HG03354 (cell line): ENCODE measurements around the gene AQP9.

Experiments used
- ATAC-seq: cut with Tn5 transposase; IDR thresholded peaks from one replicate; pipeline ENCODE4 v1.9.1; 2021; ENCODE audit warnings: mild to moderate bottlenecking; ENCODE audit not compliant: unreplicated experiment, poor library complexity, severe bottlenecking

AQP9 gene

GRCh38 chr15:58214591-58215340, 76.6 kb downstream of the AQP9 start:
- ATAC-seq, result no peak

GRCh38 chr15:58217460-58217859, 79.3 kb downstream of the AQP9 start:
- ATAC-seq, result no peak

- ATAC-seq, result no peak
Measured at GRCh38 chr15:58221591-58222241, 83.5 kb downstream of the AQP9 start.

GRCh38 chr15:58222679-58223078, 84.5 kb downstream of the AQP9 start:
- ATAC-seq, result no peak

- no peak for ATAC-seq
Measured at GRCh38 chr15:58223432-58223831, 85.3 kb downstream of the AQP9 start.

- ATAC-seq, result no peak
Measured at GRCh38 chr15:58224068-58224467, 85.9 kb downstream of the AQP9 start.

- ATAC-seq, result no peak
Measured at GRCh38 chr15:58227706-58228543, 89.7 kb downstream of the AQP9 start.

- ATAC-seq, result no peak
Measured at GRCh38 chr15:58228718-58229117, 90.5 kb downstream of the AQP9 start.

- ATAC-seq, result no peak
Measured at GRCh38 chr15:58229297-58229768, 91.2 kb downstream of the AQP9 start.

- no peak for ATAC-seq
Measured at GRCh38 chr15:58232281-58233065, 94.3 kb downstream of the AQP9 start.

GRCh38 chr15:58233341-58233740, 95.2 kb downstream of the AQP9 start:
- no peak for ATAC-seq
